Stimulated activated CD4-positive, alpha-beta T cell treated with anti-CD3 and anti-CD28 coated beads, TNF-alpha, amount 100 ng/mL, for 48 hours (primary cell): ENCODE results near the gene GALC.
A peak's percentile ranks its signal among the peaks of the same experiment; 100 is the strongest.

Experiments
- DNase-seq, 3 donors: peaks; one replicate each; pipeline ENCODE4 v3.0.0-alpha.2; 2020; ENCODE audit warnings: low read depth in 3 of 3

Gene GALC

GRCh38 chr14:88005978-88006851, 13.2 kb upstream of the GALC start:
- DNase-seq: peak in 2 of 3 donors; percentile 57 to 62

- no peak for DNase-seq
These were observed 12.1 kb upstream of the GALC start, which contains the start of gene GPR65 for GRCh38 chr14:88005050-88005481. GPR65 (plus strand) TSS chr14:88005135; CDS start chr14:88010848, 5,713 bp downstream.

- no peak for DNase-seq
These were observed 11.6 kb upstream of the GALC start for GRCh38 chr14:88004506-88005036.

- DNase-seq: no peak
These were observed 10.4 kb upstream of the GALC start for GRCh38 chr14:88003425-88003824.

- DNase-seq: no peak
These were observed 9.6 kb upstream of the GALC start for GRCh38 chr14:88002421-88003075.

GRCh38 chr14:87999277-87999676, 6.3 kb upstream of the GALC start:
- no peak for DNase-seq

- DNase-seq: no peak
These were observed 5.5 kb upstream of the GALC start for GRCh38 chr14:87998482-87998881.

- DNase-seq: no peak
These were observed 3.3 kb upstream of the GALC start for GRCh38 chr14:87996291-87996592.

GRCh38 chr14:87995500-87996290, 2.7 kb upstream of the GALC start:
- DNase-seq: no peak

GRCh38 chr14:87994974-87995373, 2.0 kb upstream of the GALC start:
- DNase-seq: no peak

GRCh38 chr14:87992346-87992717, 650 bp downstream of the GALC start:
- no peak for DNase-seq

- no peak for DNase-seq
These were observed 2.3 kb downstream of the GALC start for GRCh38 chr14:87990682-87991081.

GRCh38 chr14:87989956-87990299, 3.1 kb downstream of the GALC start:
- no peak for DNase-seq

- no peak for DNase-seq
These were observed 3.6 kb downstream of the GALC start for GRCh38 chr14:87989221-87989955.

- no peak for DNase-seq
These were observed 13.3 kb downstream of the GALC start for GRCh38 chr14:87979689-87980088.

- DNase-seq: no peak
These were observed 17.3 kb downstream of the GALC start for GRCh38 chr14:87975636-87976035.

GRCh38 chr14:87971010-87971409, 22.0 kb downstream of the GALC start:
- no peak for DNase-seq

- no peak for DNase-seq
These were observed 25.5 kb downstream of the GALC start for GRCh38 chr14:87967496-87967895.

- no peak for DNase-seq
These were observed 26.2 kb downstream of the GALC start for GRCh38 chr14:87966816-87967215.

GRCh38 chr14:87961246-87961645, 31.7 kb downstream of the GALC start:
- no peak for DNase-seq

- DNase-seq: no peak
These were observed 32.8 kb downstream of the GALC start for GRCh38 chr14:87960013-87960787.
